K562 (cell line): ENCODE measurements around the gene DUS4L.

ENCODE experiments used
- CTBP1 ChIP-seq: fragments of 450-650 bp; IDR thresholded peaks from 2 replicates; pipeline ENCODE4 v1.6.1; 2016; ENCODE audit warnings: borderline replicate concordance
- CTCFL ChIP-seq: IDR thresholded peaks from 2 replicates; pipeline ENCODE4 v1.6.1; 2011; ENCODE audit warnings: borderline replicate concordance, low read depth, mild to moderate bottlenecking, moderate library complexity, low read length; ENCODE audit not compliant: insufficient read depth, poor library complexity, severe bottlenecking
- TEAD4 ChIP-seq, 2 experiments: sonication (generic) in 1 of 2; formaldehyde crosslinking in 1 of 2; IDR thresholded peaks; 2 replicates each; pipeline versions ENCODE4 v1.6.1 to v1.8.0; 2012 to 2022; ENCODE audit warnings: borderline replicate concordance in 1 of 2, inconsistent platforms in 1 of 2, low read length in 1 of 2, mild to moderate bottlenecking in 1 of 2, missing genetic modification reagents in 1 of 2
- ZBTB33 ChIP-seq: sonication (generic); formaldehyde crosslinking; IDR thresholded peaks from 2 replicates; pipeline ENCODE4 v1.8.1; 2023; ENCODE audit warnings: mild to moderate bottlenecking, missing genetic modification reagents

GRCh38 chr7:107622429-107622828, 58.7 kb downstream of the DUS4L start:
- TF ChIP-seq ZBTB33 (CRISPR knock-in tag), result no peak
- TF ChIP-seq TEAD4 (IDR thresholded peaks at IDR 0.05; ENCODE audit: low read length), result no peak
- no peak for TF ChIP-seq TEAD4 (CRISPR knock-in tag; IDR thresholded peaks at IDR 0.05; ENCODE audit: borderline replicate concordance)
- no peak for TF ChIP-seq CTBP1
- no peak for TF ChIP-seq CTCFL
